Measurements from ENCODE around the gene UTRN. TPM values are rescaled to one million over a fixed set of nuclear protein-coding genes. Genes with fewer than 3 reads are reported as not detected.
A peak's percentile ranks its signal among the peaks of the same experiment; 100 is the strongest.

UTRN gene
- total RNA-seq, 2 donors from 2014 or later: 72.7 to 80.1 TPM

DNA sequence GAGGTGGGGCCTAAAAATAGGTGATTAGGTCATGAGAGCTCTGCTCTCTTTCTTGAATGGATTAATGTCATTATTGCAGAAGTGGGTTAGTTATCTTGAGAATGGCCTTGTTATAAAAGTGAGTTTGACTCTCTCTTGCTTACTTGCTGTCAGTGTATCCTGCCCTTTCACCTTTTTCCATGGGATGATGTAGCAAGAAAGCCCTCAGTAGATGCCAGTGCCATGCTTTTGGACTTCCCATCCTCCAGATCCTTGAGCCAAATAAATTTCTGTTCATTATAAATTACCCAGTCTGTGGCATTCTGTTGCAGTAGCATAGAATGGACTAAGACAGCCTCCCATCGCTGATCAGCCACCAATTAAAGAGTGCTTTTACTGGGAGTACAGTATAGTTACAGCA is 40.1 kb downstream of the UTRN start:
- Histone ChIP-seq H3K27ac (no peak overlapping the region), H3K9ac (ENCODE audit: low read depth in 2 of 2, low read length in 2 of 2) (no peak overlapping the region), H3K36me3 (no peaks in the 10 kb centered on the region), H3K9me3 (no peaks in the 10 kb centered on the region), H3K4me3 (no peak overlapping the region), H3K27me3 (no peaks in the 10 kb centered on the region), H3K4me1 (no peaks in the 10 kb centered on the region)
- TF ChIP-seq CTCF (IDR thresholded peaks at IDR 0.05): no peak
- intact Hi-C loops (cut with DNase I): no loop called here
- DNase-seq: no peak

DNA sequence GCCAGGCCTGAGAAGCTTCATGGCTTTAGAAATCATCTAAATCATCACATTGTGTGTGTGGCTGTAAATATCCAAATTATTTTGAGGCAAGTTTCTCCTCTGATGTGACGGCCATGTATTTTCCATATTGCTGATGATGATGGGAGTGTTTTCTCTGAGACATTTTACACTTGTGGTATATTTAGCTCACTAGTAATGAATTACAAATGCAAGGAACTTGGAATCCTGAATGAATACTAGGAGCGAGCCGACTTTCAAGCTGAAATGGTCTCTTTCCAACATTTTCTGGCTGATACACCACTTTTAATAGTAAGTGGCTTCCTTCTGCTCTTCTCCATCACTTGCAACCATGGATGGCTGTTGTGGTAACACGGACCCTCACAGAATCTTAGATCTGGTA is 41.3 kb downstream of the UTRN start:
- Histone ChIP-seq H3K36me3 (no peaks in the 10 kb centered on the region), H3K27me3 (no peaks in the 10 kb centered on the region), H3K9ac (ENCODE audit: low read depth in 2 of 2, low read length in 2 of 2) (no peak overlapping the region), H3K4me1 (no peaks in the 10 kb centered on the region), H3K4me3 (no peak overlapping the region), H3K9me3 (no peaks in the 10 kb centered on the region), H3K27ac (no peak overlapping the region)
- no peak for DNase-seq
- intact Hi-C loops (cut with DNase I): no loop called here
- TF ChIP-seq CTCF (IDR thresholded peaks at IDR 0.05): no peak

- no peak overlapping the region for H3K9ac ChIP-seq (ENCODE audit: low read depth in 2 of 2, low read length in 2 of 2)
- no peaks in the 10 kb centered on the region for H3K4me1 ChIP-seq
- no peak overlapping the region for H3K4me3 ChIP-seq
Measured at GRCh38 chr6:144327081-144327480, 41.9 kb downstream of the UTRN start.

GRCh38 chr6:144330017-144330987 is 45.2 kb downstream of the UTRN start:
- no peaks in the 10 kb centered on the region for H3K27me3 ChIP-seq
- DNase-seq: peak; percentile 86
- peak overlapping the region in 1 of 2 donors; percentile 15 for H3K9ac ChIP-seq (ENCODE audit: low read depth in 2 of 2, low read length in 2 of 2)
- no peaks in the 10 kb centered on the region for H3K4me1 ChIP-seq
- H3K36me3 ChIP-seq: no peaks in the 10 kb centered on the region
- no peak overlapping the region for H3K27ac ChIP-seq
- TF ChIP-seq CTCF (IDR thresholded peaks at IDR 0.05): no peak
- no peaks in the 10 kb centered on the region for H3K9me3 ChIP-seq
- H3K4me3 ChIP-seq: no peak overlapping the region
- intact Hi-C loops (cut with DNase I): loop anchor here (5.0 kb wide), 1 partner anchor 43 kb away; the partner anchor contains the start of gene UTRN

More at GRCh38 chr6:144327081-144327480, 41.9 kb downstream of the UTRN start:
- no peak for DNase-seq
- Histone ChIP-seq H3K27me3 (no peaks in the 10 kb centered on the region), H3K9me3 (no peaks in the 10 kb centered on the region), H3K27ac (no peak overlapping the region), H3K36me3 (no peaks in the 10 kb centered on the region)
- TF ChIP-seq CTCF (IDR thresholded peaks at IDR 0.05): no peak
- intact Hi-C loops (cut with DNase I): no loop called here

DNA sequence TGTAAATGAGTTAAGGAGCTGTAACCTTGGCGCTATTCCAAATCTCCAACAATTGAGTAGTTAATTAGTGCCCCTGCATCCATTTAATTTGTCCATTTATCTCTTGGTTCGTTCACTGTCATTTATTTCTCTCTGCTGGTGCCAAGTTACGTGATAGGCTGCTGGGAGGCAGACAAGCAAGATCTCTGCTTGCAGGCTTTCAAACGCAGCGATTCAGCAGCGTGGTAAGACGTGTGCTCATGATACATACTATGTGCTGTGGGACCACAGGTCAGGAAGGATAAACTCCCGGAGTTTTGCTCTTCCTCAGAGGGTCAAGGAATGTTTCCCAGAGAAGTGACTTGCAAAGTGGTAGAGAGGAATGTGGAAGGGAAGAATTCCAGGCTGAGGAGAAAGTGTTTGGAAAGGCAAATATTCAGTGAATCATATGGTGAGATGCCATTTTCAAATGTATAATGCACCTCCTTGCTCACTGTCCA is 46.4 kb downstream of the UTRN start:
- H3K9ac ChIP-seq (ENCODE audit: low read depth in 2 of 2, low read length in 2 of 2): no peak overlapping the region
- H3K4me1 ChIP-seq: no peaks in the 10 kb centered on the region

More for the DNA sequence above, 46.4 kb downstream of the UTRN start:
- no peak for TF ChIP-seq CTCF (IDR thresholded peaks at IDR 0.05)
- no peaks in the 10 kb centered on the region for H3K36me3 ChIP-seq
- no peaks in the 10 kb centered on the region for H3K27me3 ChIP-seq
- intact Hi-C loops (cut with DNase I): loop anchor here (5.0 kb wide), 1 partner anchor 44 kb away; the partner anchor contains the start of gene UTRN
- H3K9me3 ChIP-seq: no peaks in the 10 kb centered on the region
- no peak overlapping the region for H3K4me3 ChIP-seq
- DNase-seq: no peak
- H3K27ac ChIP-seq: no peak overlapping the region

All from colonic mucosa (tissue), 4 donors.